Measurements from ENCODE around the gene SPEN. TPM values are rescaled to one million over a fixed set of nuclear protein-coding genes. Genes with fewer than 3 reads are reported as not detected.
A peak's percentile ranks its signal among the peaks of the same experiment; 100 is the strongest.

SPEN gene
- total RNA-seq, 1 donor from 2014 or later: 123 TPM

DNA sequence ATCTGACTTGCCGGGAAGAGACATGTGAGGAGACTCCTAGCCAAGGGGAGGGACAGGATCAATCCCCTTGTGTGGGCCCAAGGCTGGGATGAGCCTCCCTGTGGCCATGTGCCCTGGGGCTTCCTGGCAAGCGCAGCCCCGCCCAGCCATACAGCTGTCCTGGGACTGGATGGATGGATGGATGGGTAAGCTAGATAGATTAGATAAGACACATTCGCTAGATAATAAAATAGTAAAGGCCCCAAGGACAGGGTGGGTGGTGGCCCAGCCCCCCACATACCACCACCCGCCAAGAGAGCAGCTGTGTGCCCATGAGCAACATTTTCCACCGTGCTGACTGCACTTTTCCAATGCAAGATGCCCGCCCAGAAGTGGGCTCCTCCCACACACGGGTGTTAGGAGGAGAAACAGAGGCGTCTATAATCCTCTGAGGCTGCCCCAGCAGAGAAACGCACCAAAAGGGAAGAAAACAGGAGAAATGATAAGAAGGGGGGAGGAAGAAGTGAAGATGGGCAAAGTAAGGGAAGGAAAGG lies 103.3 kb downstream of the SPEN start:
- H3K27ac Mint-ChIP-seq: peak overlapping the region; percentile 89
- CTCF ChIA-PET: interaction anchor here (1.5 to 4.6 kb wide), 4 partner anchors 11 to 135 kb away, joined by 3 to 22 read pairs (median 7); partner anchors contain the start of gene ZBTB17
- TF ChIP-seq, protein P1, sequence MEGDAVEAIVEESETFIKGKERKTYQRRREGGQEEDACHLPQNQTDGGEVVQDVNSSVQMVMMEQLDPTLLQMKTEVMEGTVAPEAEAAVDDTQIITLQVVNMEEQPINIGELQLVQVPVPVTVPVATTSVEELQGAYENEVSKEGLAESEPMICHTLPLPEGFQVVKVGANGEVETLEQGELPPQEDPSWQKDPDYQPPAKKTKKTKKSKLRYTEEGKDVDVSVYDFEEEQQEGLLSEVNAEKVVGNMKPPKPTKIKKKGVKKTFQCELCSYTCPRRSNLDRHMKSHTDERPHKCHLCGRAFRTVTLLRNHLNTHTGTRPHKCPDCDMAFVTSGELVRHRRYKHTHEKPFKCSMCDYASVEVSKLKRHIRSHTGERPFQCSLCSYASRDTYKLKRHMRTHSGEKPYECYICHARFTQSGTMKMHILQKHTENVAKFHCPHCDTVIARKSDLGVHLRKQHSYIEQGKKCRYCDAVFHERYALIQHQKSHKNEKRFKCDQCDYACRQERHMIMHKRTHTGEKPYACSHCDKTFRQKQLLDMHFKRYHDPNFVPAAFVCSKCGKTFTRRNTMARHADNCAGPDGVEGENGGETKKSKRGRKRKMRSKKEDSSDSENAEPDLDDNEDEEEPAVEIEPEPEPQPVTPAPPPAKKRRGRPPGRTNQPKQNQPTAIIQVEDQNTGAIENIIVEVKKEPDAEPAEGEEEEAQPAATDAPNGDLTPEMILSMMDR (IDR thresholded peaks at IDR 0.05): no peak
- no peak for DNase-seq
- no peaks in the 10 kb centered on the region for H3K27me3 Mint-ChIP-seq
- H3K4me3 Mint-ChIP-seq: peak overlapping the region; percentile 67
- POLR2A ChIA-PET: interaction anchor here (1.1 to 8.3 kb wide), 8 partner anchors 8 to 117 kb away, joined by 4 to 94 read pairs (median 6); partner anchors contain the start of gene ZBTB17
- intact Hi-C loops (cut with micrococcal nuclease): loop anchor here (10.0 kb wide), 1 partner anchor 104 kb away; no protein-coding TSS in a partner anchor
- H3K4me1 Mint-ChIP-seq: peaks cover 74% of the 10 kb centered on the region
- ATAC-seq (ENCODE audit: low read depth): peak; percentile 19
- H3K36me3 Mint-ChIP-seq (ENCODE audit: low read depth): peaks cover 62% of the 10 kb centered on the region
- H3K9me3 Mint-ChIP-seq: no peaks in the 10 kb centered on the region

DNA sequence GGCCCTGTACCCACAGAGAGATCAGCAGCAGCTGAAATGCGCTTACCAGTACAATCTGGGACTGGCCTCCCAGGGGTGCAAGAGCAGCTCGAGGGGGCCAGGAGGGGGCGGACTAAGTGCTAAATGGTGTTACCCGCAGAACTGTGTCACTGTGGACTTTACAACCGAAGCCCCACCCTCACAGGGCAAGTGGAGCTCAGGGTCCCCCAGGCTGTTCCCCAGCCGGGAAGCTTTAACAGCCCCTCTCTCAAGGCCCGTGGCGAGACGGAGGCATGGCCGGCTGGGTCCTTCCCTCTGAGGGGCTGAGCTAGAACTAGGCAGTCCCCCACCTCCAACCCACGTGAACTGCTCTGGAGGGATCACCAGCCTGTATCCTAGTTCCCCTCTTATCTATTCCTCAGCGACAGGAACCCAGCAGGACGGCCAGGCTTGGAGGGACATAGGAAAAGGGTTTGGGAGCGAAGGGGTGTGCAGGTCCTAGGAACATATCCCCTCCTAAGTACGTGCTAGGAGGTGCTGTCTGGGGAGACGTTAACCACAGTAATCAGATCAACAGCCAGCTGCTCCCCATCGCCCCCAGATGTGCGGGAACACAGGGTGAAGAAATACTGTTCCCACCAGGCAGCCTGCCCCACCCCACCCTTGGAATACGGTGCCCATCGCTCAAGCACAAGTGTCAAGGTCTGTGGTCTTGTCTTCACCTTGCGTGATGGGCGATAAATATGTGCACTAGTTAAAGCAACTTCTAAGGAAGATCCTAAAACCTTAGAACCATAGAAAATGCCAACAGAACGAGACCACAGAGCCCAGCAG lies 104.0 kb downstream of the SPEN start:
- CTCF ChIA-PET: interaction anchor here (1.5 to 4.6 kb wide), 4 partner anchors 11 to 136 kb away, joined by 3 to 22 read pairs (median 7); partner anchors contain the start of gene ZBTB17
- POLR2A ChIA-PET: interaction anchor here (1.1 to 8.3 kb wide), 6 partner anchors 8 to 118 kb away, joined by 4 to 94 read pairs (median 11); partner anchors contain the start of gene ZBTB17
- no peaks in the 10 kb centered on the region for H3K27me3 Mint-ChIP-seq

DNA sequence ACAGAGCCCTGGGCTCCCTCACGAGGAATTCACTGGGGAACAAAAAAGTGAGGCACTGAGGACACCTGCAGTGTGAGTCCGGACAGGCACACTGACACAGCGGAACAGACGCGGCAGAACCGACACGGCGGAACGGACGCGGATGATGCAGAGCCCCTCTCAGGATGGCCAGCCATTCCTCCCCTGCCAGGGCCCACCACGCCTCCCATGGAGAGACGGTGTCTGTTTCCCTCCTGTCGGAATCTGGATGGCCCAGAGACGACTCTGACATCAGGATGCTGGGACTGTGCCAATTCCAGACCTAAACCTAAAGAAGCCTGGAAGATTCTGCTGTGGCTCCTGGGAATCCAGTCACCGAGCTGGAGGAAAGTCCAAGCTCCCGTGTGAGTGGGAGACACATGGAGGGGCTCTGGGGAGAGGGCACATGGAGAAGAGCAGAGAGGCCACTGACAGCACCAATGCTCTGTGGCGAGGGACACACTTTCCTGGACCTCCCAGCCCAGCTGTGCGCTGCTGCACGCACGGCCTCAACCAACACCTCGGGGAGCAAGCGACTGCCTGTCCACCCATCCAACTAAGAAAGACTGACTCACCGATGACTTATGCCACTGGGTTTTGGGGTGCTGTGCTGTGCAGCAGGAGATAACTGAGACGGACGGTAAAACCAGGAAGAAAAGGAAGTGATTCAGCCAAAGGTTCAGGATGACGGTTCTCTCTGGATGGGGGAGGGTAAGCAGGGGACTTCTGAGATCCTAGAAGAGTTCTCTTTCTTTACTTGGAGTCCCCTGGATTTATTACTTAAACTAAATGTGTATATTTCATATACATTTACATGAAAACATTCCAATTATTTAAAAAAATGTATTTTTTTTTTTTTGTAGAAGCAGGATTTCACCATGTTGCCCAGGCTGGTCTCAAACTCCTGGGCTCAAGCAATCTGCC lies 105.1 kb downstream of the SPEN start:
- CTCF ChIA-PET: interaction anchor here (1.7 to 2.4 kb wide), 2 partner anchors 137 kb away, joined by 4 to 11 read pairs; no protein-coding TSS in a partner anchor

More for the DNA sequence above, 104.0 kb downstream of the SPEN start:
- Mint-ChIP-seq H3K4me3 (no peak overlapping the region), H3K36me3 (ENCODE audit: low read depth) (peaks cover 60% of the 10 kb centered on the region), H3K4me1 (peaks cover 78% of the 10 kb centered on the region), H3K9me3 (no peaks in the 10 kb centered on the region), H3K27ac (peak overlapping the region; percentile 89)
- DNase-seq (no peak), ATAC-seq (ENCODE audit: low read depth) (no peak)
- intact Hi-C loops (cut with micrococcal nuclease): loop anchor here (10.0 kb wide), 1 partner anchor 103 kb away; no protein-coding TSS in a partner anchor
- TF ChIP-seq, protein P1 (IDR thresholded peaks at IDR 0.05): no peak

DNA sequence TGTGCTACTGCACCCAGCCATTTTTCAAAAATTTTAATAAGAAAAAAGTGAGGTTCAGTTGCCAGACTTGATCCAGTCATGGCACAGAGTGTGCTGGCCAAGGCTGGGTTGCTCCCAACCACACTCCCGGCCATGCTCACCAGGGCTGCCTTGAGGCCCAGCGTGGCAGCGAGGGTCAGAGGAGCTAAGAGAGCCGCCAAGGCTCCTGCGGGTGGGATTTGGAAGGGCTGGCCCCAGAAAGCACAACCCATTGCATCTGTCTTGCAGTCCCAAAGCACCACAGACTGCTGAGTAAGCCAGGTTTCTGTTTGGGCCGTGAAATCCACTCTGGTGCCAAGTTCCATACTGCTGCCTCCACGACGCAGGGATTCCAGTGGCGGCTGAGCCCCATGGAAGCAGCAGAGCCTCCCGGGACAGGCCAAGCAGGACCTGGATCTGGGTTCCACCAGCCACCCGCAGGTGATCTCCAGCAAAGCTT lies 105.8 kb downstream of the SPEN start:
- DNase-seq: no peak
- Mint-ChIP-seq H3K9me3 (no peaks in the 10 kb centered on the region), H3K4me1 (peaks cover 76% of the 10 kb centered on the region), H3K27me3 (no peaks in the 10 kb centered on the region), H3K27ac (no peak overlapping the region), H3K4me3 (no peak overlapping the region), H3K36me3 (ENCODE audit: low read depth) (peaks cover 53% of the 10 kb centered on the region)
- no peak for ATAC-seq (ENCODE audit: low read depth)
- TF ChIP-seq, protein P1 (IDR thresholded peaks at IDR 0.05): no peak
- POLR2A ChIA-PET: interaction anchor here (8.3 kb wide), 1 partner anchor 21 kb away, joined by 94 read pairs; the partner anchor contains the start of gene ZBTB17
- intact Hi-C loops (cut with micrococcal nuclease): loop anchor here (10.0 kb wide), 1 partner anchor 101 kb away; no protein-coding TSS in a partner anchor
- CTCF ChIA-PET: interaction anchor here (1.7 kb wide), 1 partner anchor 138 kb away, joined by 4 read pairs; no protein-coding TSS in a partner anchor

More for the DNA sequence above, 105.1 kb downstream of the SPEN start:
- TF ChIP-seq, protein P1 (IDR thresholded peaks at IDR 0.05): no peak
- POLR2A ChIA-PET: interaction anchor here (1.6 to 8.3 kb wide), 3 partner anchors 9 to 22 kb away, joined by 5 to 94 read pairs (median 90); partner anchors contain the start of gene ZBTB17
- intact Hi-C loops (cut with micrococcal nuclease): loop anchor here (10.0 kb wide), 1 partner anchor 102 kb away; no protein-coding TSS in a partner anchor
- peaks cover 76% of the 10 kb centered on the region for H3K4me1 Mint-ChIP-seq
- H3K27me3 Mint-ChIP-seq: no peaks in the 10 kb centered on the region
- H3K4me3 Mint-ChIP-seq: no peak overlapping the region
- ATAC-seq (ENCODE audit: low read depth): no peak
- H3K27ac Mint-ChIP-seq: peak overlapping the region; percentile 89
- H3K36me3 Mint-ChIP-seq (ENCODE audit: low read depth): peaks cover 56% of the 10 kb centered on the region
- H3K9me3 Mint-ChIP-seq: no peaks in the 10 kb centered on the region
- DNase-seq: no peak
